Epidermal melanocyte (primary cell): ENCODE measurements around the gene PCDHB4.
"Not testable (repeated sequence)": the region's sequence is repeated elsewhere in the genome, so short reads cannot be mapped to it uniquely, and the experiment has no call there.

ENCODE experiments used
- DNase-seq: peaks from one replicate; pipeline ENCODE4 v3.0.0; 2011; ENCODE audit warnings: low spot score; ENCODE audit not compliant: insufficient read length

PCDHB4 gene

DNA sequence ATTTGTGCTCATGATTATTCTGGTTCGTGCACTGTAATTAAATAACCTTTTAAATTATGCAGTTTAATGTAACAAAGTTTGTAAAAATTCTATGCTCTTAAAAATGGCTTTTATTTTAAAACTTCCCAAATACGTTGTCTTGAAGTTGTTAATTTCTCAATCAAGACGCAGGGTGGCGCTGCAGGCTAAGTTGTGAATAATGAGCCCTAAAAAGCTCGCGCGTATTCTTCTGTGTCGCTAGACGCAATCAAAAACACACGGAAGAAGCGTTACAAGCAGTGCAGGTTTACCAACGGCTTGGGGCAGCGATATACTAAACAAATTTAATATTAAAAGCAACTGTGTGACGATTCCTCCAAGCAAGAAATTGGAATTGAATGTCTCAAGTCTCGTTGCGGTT, at the start of gene PCDHB4:
Gene PCDHB4 (plus strand): TSS at position 256 of the 400 bp plus-strand sequence. CDS start 181 bp downstream, outside the sequence.
- DNase-seq, result no peak

DNA sequence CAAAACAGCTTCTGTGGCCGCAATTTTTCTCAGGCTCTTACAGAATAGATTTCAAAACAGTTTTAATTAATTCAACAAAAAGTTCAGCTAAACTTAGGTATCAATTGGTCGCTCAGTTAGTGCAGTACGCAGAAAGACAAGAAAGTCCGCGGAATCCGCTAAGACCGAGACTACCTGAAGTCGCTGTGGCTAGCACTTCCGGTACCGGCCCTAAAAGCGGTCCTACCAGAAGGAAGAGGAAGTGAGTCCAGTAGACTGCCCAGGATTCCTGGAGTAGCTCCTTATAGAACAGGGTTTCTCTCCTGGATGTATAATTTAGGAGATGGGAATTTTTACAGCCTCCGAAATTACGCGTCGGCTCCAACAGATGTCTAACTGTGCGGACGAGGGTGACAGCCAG, 43.8 kb upstream of the PCDHB4 start:
- no peak for DNase-seq

DNA sequence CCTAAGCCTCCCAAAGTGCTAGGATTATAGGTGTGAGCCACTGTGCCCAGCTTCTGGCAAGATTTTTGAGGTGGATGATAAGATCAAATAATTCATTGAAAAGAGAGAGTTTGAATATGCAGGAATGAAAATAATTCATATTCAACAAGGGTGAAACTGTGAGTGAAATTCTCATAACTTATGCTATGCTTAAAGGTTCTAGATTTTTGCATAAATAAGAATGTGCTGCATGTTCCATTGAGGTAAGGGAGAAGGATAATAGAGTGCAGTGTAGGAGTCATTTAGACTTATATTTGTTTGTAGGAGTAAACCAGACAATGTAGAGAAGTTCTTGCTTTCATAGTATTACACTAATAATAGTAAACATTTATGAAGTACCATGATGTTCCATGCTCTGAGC, 39.4 kb upstream of the PCDHB4 start:
- no peak for DNase-seq

DNA sequence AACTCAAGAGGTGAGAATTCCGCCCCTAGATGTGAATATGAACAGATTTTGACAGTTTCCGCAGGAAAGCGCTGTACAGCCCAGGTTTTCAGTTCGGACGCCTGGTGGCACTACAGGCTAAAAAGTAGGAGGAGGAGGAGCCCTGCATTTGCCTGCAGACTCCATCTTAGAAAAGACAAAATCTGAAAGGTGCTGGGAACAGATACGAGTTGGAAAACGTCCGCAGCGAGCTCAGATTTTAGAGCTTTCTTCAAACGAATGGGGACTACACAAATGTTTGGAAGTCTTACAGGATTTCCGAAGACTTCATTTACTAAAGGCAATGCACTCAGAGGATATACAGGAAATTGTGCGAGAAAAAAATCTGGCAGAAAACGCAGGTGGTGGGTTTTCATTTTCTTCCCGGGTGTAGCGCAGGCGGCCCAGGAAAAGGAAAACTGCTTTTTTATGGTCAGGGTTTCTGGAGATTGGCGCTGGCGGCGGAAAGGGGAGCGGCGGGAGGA, 37.1 kb upstream of the PCDHB4 start:
- DNase-seq, result no peak

DNA sequence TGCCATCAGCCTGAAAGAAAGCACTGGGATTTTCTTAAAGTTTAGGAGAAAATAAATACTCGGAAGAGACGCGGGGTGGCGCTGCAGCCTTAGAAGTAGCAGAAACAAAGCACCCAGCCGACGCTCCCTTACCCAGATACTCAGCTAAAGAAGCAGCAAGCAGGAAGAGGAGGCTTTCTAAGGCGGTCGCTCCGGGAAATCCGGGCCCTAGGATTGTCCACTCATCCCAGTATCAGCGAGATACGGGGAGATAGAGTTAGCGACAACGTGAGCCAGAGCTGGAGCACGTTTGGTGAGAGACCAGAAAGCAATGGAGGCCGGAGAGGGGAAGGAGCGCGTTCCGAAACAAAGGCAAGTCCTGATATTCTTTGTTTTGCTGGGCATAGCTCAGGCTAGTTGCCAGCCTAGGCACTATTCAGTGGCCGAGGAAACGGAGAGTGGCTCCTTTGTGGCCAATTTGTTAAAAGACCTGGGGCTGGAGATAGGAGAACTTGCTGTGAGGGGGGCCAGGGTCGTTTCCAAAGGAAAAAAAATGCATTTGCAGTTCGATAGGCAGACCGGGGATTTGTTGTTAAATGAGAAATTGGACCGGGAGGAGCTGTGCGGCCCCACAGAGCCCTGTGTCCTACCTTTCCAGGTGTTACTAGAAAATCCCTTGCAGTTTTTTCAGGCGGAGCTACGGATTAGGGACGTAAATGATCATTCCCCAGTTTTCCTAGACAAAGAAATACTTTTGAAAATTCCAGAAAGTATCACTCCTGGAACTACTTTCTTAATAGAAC, 26.9 kb upstream of the PCDHB4 start, which contains the start of gene PCDHB2:
Gene PCDHB2 (plus strand): TSS at position 135 of the 782 bp plus-strand sequence. CDS start 176 bp downstream, at position 311.
- DNase-seq, result no peak

DNA sequence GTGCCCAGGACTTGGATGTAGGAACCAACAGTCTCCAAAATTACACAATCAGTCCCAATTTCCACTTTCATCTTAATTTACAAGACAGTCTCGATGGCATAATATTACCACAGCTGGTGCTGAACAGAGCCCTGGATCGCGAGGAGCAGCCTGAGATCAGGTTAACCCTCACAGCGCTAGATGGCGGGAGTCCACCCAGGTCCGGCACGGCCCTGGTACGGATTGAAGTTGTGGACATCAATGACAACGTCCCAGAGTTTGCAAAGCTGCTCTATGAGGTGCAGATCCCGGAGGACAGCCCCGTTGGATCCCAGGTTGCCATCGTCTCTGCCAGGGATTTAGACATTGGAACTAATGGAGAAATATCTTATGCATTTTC, 26.4 kb upstream of the PCDHB4 start:
- DNase-seq, result no peak

DNA sequence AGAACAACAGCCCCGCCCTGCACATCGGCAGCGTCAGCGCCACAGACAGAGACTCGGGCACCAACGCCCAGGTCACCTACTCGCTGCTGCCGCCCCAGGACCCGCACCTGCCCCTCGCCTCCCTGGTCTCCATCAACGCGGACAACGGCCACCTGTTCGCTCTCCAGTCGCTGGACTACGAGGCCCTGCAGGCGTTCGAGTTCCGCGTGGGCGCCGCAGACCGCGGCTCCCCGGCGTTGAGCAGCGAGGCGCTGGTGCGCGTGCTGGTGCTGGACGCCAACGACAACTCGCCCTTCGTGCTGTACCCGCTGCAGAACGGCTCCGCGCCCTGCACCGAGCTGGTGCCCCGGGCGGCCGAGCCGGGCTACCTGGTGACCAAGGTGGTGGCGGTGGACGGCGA, 25.4 kb upstream of the PCDHB4 start:
- not testable (repeated sequence) for DNase-seq

DNA sequence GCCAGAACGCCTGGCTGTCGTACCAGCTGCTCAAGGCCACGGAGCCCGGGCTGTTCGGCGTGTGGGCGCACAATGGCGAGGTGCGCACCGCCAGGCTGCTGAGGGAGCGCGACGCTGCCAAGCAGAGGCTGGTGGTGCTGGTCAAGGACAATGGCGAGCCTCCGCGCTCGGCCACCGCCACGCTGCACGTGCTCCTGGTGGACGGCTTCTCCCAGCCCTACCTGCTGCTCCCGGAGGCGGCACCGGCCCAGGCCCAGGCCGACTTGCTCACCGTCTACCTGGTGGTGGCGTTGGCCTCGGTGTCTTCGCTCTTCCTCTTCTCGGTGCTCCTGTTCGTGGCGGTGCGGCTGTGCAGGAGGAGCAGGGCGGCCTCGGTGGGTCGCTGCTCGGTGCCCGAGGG, 25.0 kb upstream of the PCDHB4 start:
- DNase-seq, result not testable (repeated sequence)

DNA sequence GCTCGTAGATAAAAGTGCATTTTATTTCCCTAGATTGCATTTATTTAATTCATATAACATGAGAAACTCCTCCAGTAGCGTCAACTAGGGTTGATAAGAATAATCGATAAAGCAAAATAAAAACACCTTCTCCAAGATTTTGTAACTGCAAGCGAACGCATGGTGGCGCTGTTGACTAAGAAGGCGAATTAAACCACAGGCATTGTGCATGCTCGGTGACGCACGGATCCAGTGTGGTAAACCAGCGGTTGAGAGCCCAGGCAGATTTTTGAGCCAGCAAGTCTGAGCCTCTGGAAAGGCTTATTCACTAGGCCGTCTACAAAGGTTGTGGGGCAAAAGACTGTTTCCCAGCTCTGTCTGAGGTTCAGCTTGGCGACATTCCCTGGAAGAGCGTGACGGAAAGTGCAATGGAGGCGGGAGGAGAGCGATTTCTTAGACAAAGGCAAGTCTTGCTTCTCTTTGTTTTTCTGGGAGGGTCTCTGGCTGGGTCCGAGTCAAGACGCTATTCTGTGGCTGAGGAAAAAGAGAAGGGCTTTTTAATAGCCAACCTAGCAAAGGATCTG, 21.3 kb upstream of the PCDHB4 start, which contains the start of gene PCDHB3:
Gene PCDHB3 (plus strand): TSS at position 231 of the 563 bp plus-strand sequence. CDS start 177 bp downstream, at position 408.
- DNase-seq, result no peak

DNA sequence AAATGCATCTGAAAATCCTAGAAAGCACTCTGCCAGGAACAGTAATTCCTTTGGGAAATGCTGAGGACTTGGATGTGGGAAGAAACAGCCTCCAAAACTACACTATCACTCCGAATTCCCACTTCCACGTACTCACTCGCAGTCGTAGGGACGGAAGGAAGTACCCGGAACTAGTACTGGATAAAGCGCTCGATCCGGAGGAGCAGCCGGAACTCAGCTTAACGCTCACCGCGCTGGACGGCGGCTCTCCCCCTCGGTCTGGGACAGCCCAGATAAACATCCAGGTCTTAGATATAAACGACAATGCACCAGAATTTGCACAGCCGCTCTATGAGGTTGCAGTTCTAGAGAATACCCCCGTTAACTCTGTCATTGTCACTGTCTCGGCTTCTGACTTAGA, 20.6 kb upstream of the PCDHB4 start:
- no peak for DNase-seq

DNA sequence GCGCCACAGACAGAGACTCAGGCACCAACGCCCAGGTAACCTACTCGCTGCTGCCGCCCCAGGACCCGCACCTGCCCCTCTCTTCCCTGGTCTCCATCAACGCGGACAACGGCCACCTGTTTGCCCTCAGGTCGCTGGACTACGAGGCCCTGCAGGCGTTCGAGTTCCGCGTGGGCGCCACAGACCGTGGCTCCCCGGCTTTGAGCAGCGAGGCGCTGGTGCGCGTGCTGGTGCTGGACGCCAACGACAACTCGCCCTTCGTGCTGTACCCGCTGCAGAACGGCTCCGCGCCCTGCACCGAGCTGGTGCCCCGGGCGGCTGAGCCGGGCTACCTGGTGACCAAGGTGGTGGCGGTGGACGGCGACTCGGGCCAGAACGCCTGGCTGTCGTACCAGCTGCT, 19.5 kb upstream of the PCDHB4 start:
- not testable (repeated sequence) for DNase-seq

DNA sequence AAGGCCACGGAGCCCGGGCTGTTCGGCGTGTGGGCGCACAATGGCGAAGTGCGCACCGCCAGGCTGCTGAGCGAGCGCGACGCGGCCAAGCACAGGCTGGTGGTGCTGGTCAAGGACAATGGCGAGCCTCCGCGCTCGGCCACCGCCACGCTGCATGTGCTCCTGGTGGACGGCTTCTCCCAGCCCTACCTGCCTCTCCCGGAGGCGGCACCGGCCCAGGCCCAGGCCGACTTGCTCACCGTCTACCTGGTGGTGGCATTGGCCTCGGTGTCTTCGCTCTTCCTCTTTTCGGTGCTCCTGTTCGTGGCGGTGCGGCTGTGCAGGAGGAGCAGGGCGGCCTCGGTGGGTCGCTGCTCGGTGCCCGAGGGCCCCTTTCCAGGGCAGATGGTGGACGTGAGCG, 19.1 kb upstream of the PCDHB4 start:
- DNase-seq, result not testable (repeated sequence)

DNA sequence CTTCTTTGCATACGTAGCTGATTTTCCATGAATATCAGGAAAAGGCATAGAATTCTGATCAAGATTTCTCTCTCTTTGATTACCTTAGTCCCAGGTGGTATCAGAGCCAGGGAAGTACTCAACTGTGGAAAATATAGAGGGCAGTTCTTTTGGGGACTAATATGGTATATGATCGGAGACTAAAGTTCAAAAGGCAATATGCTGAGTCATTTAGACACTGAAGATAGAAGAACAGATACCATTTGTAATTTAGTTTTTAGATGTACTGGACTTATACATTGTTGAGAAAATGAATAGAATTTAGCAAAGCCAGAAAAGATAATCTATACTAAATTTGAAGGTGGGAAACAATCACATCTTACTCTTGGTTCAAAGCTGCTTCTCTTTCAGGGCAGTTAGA, 16.3 kb upstream of the PCDHB4 start:
- no peak for DNase-seq

DNA sequence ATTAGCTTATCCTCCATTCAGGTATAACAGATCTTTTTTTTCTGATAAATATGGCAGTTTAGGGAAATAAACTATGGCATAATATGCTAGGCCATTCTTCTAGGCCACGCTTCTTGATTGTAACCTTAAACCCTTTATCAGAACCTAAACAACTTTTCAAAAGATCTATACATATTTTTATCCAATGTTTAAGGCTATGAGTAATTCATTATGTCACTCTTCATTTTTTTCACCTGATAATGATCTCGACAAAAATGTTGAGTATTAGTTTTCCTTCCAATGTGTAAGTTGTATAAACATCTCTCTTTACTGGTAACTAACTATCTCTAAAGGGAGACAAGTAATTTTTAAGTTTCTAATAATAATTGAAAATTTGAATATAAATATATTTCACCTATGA, 2.4 kb upstream of the PCDHB4 start:
- DNase-seq, result no peak

DNA sequence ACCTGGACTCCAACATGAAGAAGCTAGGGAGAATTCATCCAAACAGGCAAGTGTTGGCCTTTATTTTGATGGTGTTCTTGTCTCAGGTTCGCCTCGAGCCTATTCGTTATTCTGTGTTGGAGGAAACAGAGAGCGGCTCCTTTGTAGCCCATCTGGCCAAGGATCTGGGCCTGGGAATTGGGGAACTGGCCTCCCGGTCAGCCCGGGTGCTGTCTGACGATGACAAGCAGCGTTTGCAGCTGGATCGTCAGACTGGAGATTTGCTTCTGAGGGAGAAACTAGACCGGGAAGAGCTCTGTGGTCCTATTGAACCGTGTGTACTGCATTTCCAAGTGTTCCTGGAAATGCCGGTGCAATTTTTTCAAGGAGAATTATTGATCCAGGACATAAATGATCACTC, 367 bp downstream of the PCDHB4 start:
- no peak for DNase-seq

DNA sequence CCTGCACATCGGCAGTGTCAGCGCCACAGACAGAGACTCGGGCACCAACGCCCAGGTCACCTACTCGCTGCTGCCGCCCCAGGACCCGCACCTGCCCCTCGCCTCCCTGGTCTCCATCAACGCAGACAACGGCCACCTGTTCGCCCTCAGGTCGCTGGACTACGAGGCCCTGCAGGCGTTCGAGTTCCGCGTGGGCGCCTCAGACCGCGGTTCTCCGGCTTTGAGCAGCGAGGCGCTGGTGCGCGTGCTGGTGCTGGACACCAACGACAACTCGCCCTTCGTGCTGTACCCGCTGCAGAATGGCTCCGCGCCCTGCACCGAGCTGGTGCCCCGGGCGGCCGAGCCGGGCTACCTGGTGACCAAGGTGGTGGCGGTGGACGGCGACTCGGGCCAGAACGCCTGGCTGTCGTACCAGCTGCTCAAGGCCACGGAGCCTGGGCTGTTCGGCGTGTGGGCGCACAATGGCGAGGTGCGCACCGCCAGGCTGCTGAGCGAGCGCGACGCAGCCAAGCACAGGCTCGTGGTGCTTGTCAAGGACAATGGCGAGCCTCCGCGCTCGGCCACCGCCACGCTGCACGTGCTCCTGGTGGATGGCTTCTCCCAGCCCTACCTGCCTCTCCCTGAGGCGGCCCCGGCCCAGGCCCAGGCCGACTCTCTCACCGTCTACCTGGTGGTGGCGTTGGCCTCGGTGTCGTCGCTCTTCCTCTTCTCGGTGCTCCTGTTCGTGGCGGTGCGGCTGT, 1.9 kb downstream of the PCDHB4 start:
- not testable (repeated sequence) for DNase-seq

DNA sequence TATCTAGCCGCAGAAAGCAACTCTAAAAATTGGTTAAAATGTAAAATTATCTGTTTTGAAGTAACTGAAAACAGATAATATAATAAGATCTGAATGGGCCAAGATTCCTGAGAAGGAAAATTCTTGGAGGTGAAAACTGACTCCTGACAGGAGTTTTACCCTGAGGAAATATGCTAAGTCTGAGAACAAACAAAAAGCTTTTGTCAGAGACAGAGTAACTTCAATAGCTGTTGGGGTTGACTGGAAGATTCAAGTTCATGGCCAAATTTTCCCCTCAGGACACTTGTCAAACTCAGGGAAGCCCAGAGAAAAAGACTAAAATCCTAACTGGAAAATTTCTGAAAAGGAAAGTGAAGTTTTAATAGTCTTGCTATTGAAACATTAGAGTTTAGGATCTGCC, 5.7 kb downstream of the PCDHB4 start:
- no peak for DNase-seq

DNA sequence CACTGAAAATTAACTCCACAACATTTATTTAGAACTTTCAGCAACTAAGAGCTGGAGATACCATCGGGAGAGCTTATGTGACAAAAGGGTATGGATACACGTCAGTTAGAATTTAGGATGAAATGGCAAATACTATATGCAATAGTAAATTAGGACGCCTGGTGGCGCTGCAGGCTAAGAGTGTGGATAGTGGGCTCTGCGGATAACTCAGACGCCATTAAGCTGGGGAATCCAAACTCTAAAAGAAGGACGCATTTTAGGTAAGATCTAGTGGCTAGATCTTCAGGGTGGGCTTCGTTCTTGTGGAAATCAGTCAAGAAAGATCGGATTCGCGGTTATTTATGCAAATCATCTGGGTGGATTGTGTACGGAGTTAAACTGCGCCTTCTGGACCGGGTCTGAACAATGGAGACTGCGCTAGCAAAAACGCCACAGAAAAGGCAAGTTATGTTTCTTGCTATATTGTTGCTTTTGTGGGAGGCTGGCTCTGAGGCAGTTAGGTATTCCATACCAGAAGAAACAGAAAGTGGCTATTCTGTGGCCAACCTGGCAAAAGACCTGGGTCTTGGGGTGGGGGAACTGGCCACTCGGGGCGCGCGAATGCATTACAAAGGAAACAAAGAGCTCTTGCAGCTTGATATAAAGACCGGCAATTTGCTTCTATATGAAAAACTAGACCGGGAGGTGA, 13.6 kb downstream of the PCDHB4 start, which contains the start of gene PCDHB5:
Gene PCDHB5 (plus strand): TSS at position 177 of the 688 bp plus-strand sequence. CDS start 229 bp downstream, at position 406.
- DNase-seq, result no peak

DNA sequence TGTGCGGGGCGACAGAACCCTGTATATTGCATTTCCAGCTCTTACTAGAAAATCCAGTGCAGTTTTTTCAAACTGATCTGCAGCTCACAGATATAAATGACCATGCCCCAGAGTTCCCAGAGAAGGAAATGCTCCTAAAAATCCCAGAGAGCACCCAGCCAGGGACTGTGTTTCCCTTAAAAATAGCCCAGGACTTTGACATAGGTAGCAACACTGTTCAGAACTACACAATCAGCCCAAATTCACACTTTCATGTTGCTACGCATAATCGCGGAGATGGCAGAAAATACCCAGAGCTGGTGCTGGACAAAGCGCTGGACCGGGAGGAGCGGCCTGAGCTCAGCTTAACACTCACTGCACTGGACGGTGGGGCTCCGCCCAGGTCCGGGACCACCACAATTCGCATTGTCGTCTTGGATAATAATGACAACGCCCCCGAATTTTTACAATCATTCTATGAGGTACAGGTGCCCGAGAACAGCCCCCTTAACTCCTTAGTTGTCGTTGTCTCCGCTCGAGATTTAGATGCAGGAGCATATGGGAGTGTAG, 14.2 kb downstream of the PCDHB4 start:
- no peak for DNase-seq

DNA sequence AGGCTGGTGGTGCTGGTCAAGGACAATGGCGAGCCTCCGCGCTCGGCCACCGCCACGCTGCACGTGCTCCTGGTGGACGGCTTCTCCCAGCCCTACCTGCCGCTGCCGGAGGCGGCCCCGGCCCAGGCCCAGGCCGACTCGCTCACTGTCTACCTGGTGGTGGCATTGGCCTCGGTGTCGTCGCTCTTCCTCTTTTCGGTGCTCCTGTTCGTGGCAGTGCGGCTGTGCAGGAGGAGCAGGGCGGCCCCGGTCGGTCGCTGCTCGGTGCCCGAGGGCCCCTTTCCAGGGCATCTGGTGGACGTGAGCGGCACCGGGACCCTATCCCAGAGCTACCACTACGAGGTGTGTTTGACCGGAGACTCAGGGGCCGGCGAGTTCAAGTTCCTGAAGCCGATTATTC, 15.7 kb downstream of the PCDHB4 start:
- DNase-seq, result not testable (repeated sequence)

DNA sequence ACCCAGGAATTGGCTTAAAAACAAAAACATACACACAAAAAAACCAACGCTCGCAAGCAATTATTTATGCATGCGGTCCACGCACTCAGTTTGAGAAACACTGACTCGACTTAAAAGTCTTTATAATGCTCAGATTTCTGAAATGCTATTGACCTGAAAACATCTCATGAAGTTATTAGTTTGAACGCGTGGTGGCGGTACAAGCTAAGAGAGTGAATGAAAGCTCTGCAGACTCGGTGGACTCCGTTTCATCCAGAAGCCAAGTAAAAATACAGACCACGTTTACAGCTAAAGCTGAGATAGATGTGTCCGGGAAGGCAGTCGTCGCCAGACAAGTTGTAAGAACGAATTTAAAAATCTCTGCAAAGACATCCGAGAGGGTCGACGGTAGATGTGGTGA, 28.2 kb downstream of the PCDHB4 start, which contains the start of gene PCDHB6:
Gene PCDHB6 (plus strand): TSS at position 246 of the 400 bp plus-strand sequence. CDS start 201 bp downstream, outside the sequence.
- DNase-seq, result no peak
